Thymus (tissue), 11 donors: ENCODE results near the gene FBRSL1. TPM values are rescaled to one million over a fixed set of nuclear protein-coding genes. Genes with fewer than 3 reads are reported as not detected.

Source experiments
- DNase-seq, 9 donors: peaks; one replicate each; pipeline ENCODE4 v3.0.0-alpha.2; 2013; ENCODE audit warnings: low spot score in 9 of 9, low read depth in 6 of 9, missing footprints in 1 of 9
- H3K27ac ChIP-seq, 2 donors: one replicate each; pipeline ENCODE4 v1.5.1; 2013; ENCODE audit warnings: control low read depth in 1 of 2, low read depth in 1 of 2, low read length in 1 of 2, mild to moderate bottlenecking in 1 of 2, moderate library complexity in 1 of 2
- H3K27me3 ChIP-seq, 2 donors: one replicate each; pipeline ENCODE4 v1.5.1; 2013; ENCODE audit warnings: low read length in 1 of 2; ENCODE audit not compliant: control insufficient read depth in 2 of 2, insufficient read depth in 1 of 2
- H3K36me3 ChIP-seq, 2 donors: one replicate each; pipeline ENCODE4 v1.5.1; 2013; ENCODE audit warnings: low read length in 1 of 2, mild to moderate bottlenecking in 1 of 2, moderate library complexity in 1 of 2; ENCODE audit not compliant: control insufficient read depth in 2 of 2, insufficient read depth in 2 of 2
- H3K4me1 ChIP-seq, 2 donors: one replicate each; pipeline ENCODE4 v1.5.1; 2013; ENCODE audit warnings: low read length in 2 of 2; ENCODE audit not compliant: control insufficient read depth in 2 of 2, insufficient read depth in 2 of 2
- H3K4me3 ChIP-seq, 2 donors: one replicate each; pipeline ENCODE4 v1.5.1; 2013; ENCODE audit warnings: low read length in 2 of 2, control low read depth in 1 of 2, mild to moderate bottlenecking in 1 of 2
- H3K9me3 ChIP-seq, 2 donors: one replicate each; pipeline ENCODE4 v1.5.1; 2013; ENCODE audit warnings: low read length in 1 of 2, mild to moderate bottlenecking in 1 of 2; ENCODE audit not compliant: control insufficient read depth in 2 of 2, insufficient read depth in 1 of 2
- WGBS: extraction: QIAGEN DNeasy Blood & Tissue Kit; methylation state at CpG from one replicate; pipeline ENCODE4 v1.1.7; 2013; 5-methylcytosine and 5-hydroxymethylcytosine counted together
- polyA plus RNA-seq: library from polyadenylated mRNA; stranded (reverse); fragments of 200-250 nt; gene quantifications from one replicate; pipeline ENCODE4 v1.2.3, GENCODE V29; 2013
- total RNA-seq: library from RNA; stranded (reverse); fragments of 120-200 nt; gene quantifications from one replicate; pipeline ENCODE4 v1.2.4, GENCODE V29; 2013
- donor health status: healthy.

The FBRSL1 gene
- total and polyA plus RNA-seq, 2 donors = 5.9 to 28.7 TPM

DNA sequence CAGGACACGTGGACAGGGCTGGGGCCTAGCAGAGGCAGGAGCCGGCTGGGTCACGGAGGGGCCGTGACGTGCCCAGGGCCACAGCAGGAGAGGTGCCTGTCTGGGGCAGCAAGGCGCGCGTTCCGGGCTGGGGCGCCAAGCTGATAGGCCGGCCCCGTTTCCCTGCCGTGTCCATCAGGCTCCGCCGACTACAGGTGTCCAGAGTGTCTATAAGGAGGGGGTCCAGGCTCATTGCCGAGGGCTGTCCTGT, 18.5 kb downstream of the FBRSL1 start:
- H3K4me1 ChIP-seq = peaks cover 14 to 40% of the 10 kb centered on the region in 2 donors
- peaks cover 16 to 38% of the 10 kb centered on the region in 2 donors for H3K36me3 ChIP-seq
- WGBS = 94% methylated on average over 16 of the region's 16 CpGs
- H3K9me3 ChIP-seq = no peaks in the 10 kb centered on the region
- DNase-seq = no peak
- no peak overlapping the region for H3K4me3 ChIP-seq
- H3K27me3 ChIP-seq = no peaks in the 10 kb centered on the region
- H3K27ac ChIP-seq = no peak overlapping the region

DNA sequence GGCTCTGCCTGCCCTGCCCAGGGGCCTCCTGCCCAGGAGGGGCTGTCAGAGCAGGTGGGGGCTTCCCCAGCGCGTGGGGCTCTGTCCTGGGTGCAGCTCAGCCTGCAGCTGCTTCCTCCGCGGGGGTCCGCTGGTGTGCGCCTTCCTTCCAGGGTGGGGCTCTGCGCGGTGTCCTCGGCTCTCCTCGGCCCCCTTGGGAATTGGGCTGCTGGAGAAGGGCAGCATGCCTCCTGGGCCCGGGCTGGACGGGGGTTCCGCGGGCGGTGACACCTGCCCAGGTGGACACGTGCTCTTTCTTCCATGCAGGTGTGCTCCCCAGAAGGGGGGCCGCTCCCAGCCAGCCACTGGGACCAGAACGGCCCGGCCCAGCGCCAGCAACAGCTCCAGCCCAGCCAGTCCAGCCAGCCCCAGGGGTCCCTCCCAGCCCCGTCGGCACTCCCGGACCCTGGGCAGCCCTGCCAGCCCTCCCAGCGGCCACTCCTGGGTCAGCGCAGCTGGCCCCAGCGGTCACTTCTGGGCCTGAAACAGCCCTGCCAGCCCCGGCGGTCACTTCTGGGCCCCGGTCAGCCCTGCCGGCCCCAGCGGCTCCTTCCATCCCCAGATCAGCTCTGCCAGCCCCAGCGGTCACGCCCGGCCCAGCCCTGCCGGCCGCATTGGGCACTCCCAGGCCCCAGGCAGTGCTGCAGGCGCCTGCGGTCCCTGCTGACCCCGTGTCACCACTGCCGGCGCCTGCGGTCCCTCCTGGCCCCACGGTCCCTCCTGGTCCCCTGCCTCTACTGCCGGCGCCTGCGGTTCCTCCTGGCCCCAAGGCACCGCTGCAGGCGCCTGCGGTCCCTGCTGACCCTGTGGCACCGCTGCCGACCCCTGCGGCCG, 19.1 kb downstream of the FBRSL1 start:
- no peak for DNase-seq
- H3K36me3 ChIP-seq = peaks cover 15 to 38% of the 10 kb centered on the region in 2 donors
- H3K4me3 ChIP-seq = no peak overlapping the region
- no peaks in the 10 kb centered on the region for H3K9me3 ChIP-seq
- H3K27ac ChIP-seq = no peak overlapping the region
- 98% methylated on average over 53 of the region's 53 CpGs for WGBS
- H3K27me3 ChIP-seq = no peaks in the 10 kb centered on the region
- H3K4me1 ChIP-seq = peaks cover 14 to 34% of the 10 kb centered on the region in 2 donors

DNA sequence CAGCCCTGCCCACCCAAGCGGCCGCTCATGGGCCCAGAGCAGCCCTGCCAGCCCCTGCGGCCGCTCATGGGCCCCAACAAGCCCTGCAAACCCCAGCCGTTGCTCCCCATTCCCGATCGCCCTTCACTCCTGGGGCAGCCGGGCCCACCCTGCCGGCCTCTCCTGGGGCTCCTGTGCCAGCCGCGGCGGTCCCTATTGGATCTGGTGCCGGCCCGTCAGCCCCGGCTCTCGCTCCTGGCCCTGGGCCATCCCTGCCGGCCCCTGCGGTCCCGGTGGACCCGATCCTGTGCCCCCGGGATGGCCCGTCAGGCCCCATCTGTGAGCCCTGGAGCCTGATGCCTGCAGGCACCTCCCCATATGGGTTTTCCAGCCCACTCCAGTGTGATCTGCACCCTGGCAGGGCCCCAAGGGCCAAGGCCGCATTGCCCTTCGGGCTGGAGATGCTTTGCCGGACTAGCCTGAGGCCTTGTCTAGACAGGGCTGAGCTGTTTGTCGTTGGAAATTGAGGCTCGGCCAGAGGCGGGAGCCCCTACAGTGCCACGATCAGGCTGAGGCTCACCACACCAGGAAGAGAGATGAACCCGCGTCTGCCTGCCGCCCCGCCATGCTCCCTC, 20.3 kb downstream of the FBRSL1 start:
- peaks cover 15 to 41% of the 10 kb centered on the region in 2 donors for H3K36me3 ChIP-seq
- H3K27ac ChIP-seq = no peak overlapping the region
- H3K27me3 ChIP-seq = no peaks in the 10 kb centered on the region
- WGBS = 97% methylated on average over 33 of the region's 33 CpGs
- H3K9me3 ChIP-seq = no peaks in the 10 kb centered on the region
- DNase-seq = no peak
- no peak overlapping the region for H3K4me3 ChIP-seq
- H3K4me1 ChIP-seq = peaks cover 11 to 26% of the 10 kb centered on the region in 2 donors

DNA sequence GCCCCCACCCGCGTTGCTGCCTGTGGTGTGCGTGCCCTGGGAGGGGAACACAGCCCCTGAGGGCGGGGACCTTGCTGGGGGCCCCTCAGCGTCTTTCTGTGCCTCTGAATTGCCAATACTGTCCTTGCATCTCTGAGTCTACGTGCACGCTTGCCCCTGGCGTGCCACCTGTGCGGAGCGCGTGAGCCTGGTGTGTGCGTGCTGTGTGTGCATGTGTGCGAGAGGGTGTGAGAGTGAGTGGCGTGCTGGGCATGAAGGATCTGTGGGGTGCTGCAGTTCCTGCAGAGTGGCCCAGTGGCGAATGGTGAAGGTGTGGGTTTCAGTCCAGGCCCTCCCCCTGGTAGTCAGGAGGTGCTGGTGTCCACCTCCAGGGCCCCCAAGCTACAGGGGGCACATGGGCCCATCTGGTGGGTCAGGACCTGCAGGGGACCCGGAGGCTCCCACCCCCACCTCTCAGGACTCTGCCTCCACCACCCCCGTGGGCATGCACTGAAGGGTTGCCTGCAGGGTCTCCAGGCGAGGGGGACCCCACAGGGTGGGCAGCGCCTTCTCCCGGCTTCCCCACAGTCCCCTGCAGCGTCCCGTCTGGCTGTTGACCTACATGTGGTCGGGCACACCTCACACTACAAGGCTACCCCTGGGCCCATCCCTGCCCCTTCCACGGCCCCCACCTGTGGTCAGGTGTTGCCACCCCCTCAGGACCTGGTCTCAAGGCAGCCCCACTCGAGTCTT, 21.0 kb downstream of the FBRSL1 start:
- DNase-seq = no peak
- peaks cover 15 to 41% of the 10 kb centered on the region in 2 donors for H3K36me3 ChIP-seq
- no peak overlapping the region for H3K27ac ChIP-seq
- H3K9me3 ChIP-seq = no peaks in the 10 kb centered on the region
- peaks cover 11 to 19% of the 10 kb centered on the region in 2 donors for H3K4me1 ChIP-seq
- H3K4me3 ChIP-seq = no peak overlapping the region
- H3K27me3 ChIP-seq = no peaks in the 10 kb centered on the region
- WGBS = 95% methylated on average over 25 of the region's 25 CpGs

DNA sequence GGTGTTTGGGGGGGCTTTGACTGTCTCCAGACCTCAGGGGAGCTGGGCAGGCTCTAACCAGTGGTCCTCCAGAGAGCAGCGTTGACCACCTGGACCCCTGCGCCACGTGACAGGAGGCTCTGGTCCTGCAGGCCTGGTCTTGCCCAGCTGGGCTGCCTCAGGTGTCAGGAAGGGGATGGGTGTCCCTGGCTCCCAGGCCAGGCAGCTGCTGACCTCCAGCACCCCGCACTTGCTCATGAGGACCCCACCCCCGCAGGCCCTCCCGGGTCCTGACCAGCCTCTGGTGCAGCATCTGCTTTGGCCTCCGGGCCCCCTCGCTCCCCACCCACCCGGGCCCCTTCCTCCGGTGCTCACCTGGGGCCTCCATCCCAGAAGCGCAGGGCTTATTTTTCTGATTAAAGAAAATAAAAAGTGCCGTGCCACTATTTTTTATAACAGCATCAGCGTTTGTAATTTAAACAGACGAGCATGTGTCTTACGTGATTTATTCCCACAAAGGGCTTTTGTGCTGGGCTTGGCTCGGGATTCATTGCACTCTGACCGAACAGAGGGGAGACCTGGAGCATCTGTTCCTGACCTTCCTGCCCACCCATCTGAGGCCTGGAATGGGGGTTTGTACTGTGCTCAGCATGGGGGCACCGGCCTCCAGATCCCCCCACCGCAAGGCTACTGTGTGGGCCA, 21.7 kb downstream of the FBRSL1 start:
- no peaks in the 10 kb centered on the region for H3K27me3 ChIP-seq
- H3K36me3 ChIP-seq = peaks cover 17 to 44% of the 10 kb centered on the region in 2 donors
- H3K27ac ChIP-seq = no peak overlapping the region
- H3K4me1 ChIP-seq = peaks cover 7 to 12% of the 10 kb centered on the region in 2 donors
- peaks cover 0 to 2% of the 10 kb centered on the region in 2 donors for H3K9me3 ChIP-seq
- no peak for DNase-seq
- WGBS = 96% methylated on average over 19 of the region's 19 CpGs
- no peak overlapping the region for H3K4me3 ChIP-seq

DNA sequence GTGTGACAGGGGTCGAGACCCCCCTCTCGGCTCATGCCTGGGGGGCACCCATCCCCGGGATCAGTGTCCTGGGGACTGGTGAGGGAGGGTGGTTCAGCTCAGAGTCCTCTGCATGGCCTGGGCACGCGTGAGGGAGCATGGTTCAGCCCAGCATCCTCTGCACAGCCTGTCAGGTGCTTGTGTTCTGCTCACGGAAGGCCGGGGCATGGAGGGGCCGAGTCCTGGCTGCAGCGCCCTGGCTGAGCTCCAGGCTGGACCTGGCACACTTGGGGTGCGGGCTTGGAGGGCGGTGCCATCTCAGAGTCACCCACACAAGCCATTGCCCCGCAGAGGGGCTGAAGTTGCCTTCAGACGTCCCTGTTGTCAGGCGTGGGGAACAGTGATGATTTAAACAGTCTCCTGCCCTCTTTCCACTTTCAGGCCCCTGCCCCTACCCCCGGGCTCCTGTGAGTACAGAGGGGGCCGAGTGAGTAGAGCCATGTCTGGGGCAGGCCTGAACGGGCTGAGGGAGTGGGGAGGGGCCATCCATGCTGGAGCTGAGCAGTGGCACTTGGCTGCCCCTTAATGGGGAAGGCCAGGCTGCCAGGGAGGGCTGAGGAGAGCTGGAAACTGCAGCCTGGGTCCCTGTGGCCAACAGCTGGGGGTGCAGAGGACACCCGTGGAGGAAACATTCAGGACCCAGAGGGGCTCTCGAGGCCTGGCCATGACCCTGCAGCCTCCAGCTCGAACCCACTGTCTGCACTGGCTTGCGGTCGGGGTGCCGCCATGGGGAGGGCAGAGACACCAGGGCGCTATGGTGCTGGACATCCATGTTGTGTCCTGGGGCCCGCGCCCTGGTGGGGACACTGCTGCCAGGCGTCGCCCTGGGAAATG, 22.5 kb downstream of the FBRSL1 start:
- 91% methylated on average over 28 of the region's 28 CpGs for WGBS

DNA sequence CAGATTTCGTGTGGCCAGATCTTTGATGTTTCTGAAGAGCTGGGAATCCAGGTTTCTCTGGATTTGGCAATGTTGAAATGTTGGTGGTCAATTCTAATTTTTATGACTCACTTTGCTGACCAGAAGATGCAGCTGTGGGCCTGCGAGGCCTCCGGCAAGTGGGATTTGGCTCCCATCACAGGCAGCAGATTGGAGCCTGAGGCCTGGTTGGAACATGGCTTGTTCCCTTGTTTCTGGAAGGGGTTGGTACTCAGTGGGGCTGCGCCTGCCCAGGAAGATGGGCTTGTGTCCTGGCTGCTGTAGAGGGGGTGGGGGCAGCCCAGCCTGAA, 23.1 kb downstream of the FBRSL1 start:
- WGBS = 98% methylated on average over 4 of the region's 4 CpGs
- H3K36me3 ChIP-seq = peaks cover 16 to 47% of the 10 kb centered on the region in 2 donors
- H3K27ac ChIP-seq = no peak overlapping the region
- H3K27me3 ChIP-seq = no peaks in the 10 kb centered on the region
- no peaks in the 10 kb centered on the region for H3K4me1 ChIP-seq
- peaks cover 0 to 3% of the 10 kb centered on the region in 2 donors for H3K9me3 ChIP-seq
- no peak overlapping the region for H3K4me3 ChIP-seq
- DNase-seq = no peak

More for the DNA sequence above, 22.5 kb downstream of the FBRSL1 start:
- Histone ChIP-seq H3K4me1 (peaks cover under 1 to 4% of the 10 kb centered on the region in 2 donors), H3K36me3 (peaks cover 17 to 45% of the 10 kb centered on the region in 2 donors), H3K9me3 (peaks cover 0 to 3% of the 10 kb centered on the region in 2 donors), H3K27me3 (no peaks in the 10 kb centered on the region), H3K4me3 (no peak overlapping the region), H3K27ac (no peak overlapping the region)
- DNase-seq = no peak

DNA sequence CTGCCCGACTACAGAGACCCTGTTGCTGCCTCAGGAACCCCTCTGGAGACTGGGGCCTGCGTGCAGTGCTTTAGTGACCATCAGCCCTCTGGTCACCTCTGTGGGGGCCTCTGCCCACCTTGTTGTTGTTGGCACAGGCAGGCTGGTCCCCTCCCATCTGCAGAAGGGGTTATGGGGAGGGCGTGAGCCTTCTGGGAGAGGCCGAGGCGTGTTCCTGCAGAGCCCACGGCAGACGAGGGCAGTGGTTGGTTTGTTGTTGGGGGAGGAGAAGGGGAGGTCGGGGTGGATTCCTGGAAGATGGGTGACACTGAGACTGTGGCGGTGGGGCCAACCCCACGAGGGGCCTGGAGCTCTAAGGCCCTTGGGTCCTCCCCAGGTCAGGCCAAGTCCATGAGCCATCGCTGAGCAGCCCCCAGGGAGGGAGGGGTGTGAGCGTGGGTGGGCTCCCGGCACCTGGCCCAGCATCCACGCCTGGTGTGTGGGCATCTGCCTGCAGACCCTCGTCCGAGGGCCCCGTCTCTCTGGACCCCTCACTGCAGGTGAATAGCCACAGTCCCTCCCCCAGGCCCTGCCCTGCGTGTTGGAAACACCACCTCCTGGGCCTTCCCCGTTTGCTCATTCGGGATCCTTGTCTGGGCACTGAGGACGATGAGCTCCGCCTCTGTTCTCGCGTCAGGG, 23.6 kb downstream of the FBRSL1 start:
- WGBS = 96% methylated on average over 24 of the region's 24 CpGs
- Histone ChIP-seq H3K4me1 (no peaks in the 10 kb centered on the region), H3K27me3 (no peaks in the 10 kb centered on the region), H3K9me3 (peaks cover 0 to 4% of the 10 kb centered on the region in 2 donors), H3K27ac (no peak overlapping the region), H3K4me3 (no peak overlapping the region), H3K36me3 (peaks cover 10 to 47% of the 10 kb centered on the region in 2 donors)
- no peak for DNase-seq
